Smooth muscle cell (in vitro differentiated cells): ENCODE data around the gene DCK. TPM values are rescaled to one million over a fixed set of nuclear protein-coding genes. Genes with fewer than 3 reads are reported as not detected.

ENCODE experiments used
- DNase-seq: peaks from one replicate; lab custom pipeline; 2025; ENCODE audit not compliant: unreplicated experiment; lab: John Stamatoyannopoulos, UW
- H2AFZ ChIP-seq: fragments of 200-600 bp; sonication (generic); 2 replicates; pipeline ENCODE4 v1.6.0; 2016; ENCODE audit warnings: antibody characterized with exemption, low read depth, mild to moderate bottlenecking
- H3F3A ChIP-seq: fragments of 200-600 bp; sonication (generic); 2 replicates; pipeline ENCODE4 v1.6.0; 2017; ENCODE audit warnings: antibody characterized with exemption, low read depth
- H3K27ac ChIP-seq: fragments of 200-600 bp; sonication (generic); 2 replicates; pipeline ENCODE4 v1.5.1; 2016; ENCODE audit warnings: low read depth, mild to moderate bottlenecking
- H3K27me3 ChIP-seq: fragments of 200-600 bp; sonication (generic); 2 replicates; pipeline ENCODE4 v1.6.1; 2016; ENCODE audit warnings: low read depth, mild to moderate bottlenecking
- H3K36me3 ChIP-seq: fragments of 200-600 bp; sonication (generic); 2 replicates; pipeline ENCODE4 v1.5.1; 2016; ENCODE audit warnings: low read depth
- H3K4me1 ChIP-seq: fragments of 200-600 bp; sonication (generic); 2 replicates; pipeline ENCODE4 v1.5.1; 2016; ENCODE audit warnings: low read depth
- H3K4me2 ChIP-seq: fragments of 200-600 bp; sonication (generic); 2 replicates; pipeline ENCODE4 v1.6.0; 2016; ENCODE audit warnings: mild to moderate bottlenecking
- H3K4me3 ChIP-seq: fragments of 200-600 bp; sonication (generic); 2 replicates; pipeline ENCODE4 v1.5.1; 2016; ENCODE audit warnings: mild to moderate bottlenecking
- H3K79me2 ChIP-seq: fragments of 200-600 bp; sonication (generic); 2 replicates; pipeline ENCODE4 v1.6.0; 2016; ENCODE audit warnings: low read depth, mild to moderate bottlenecking
- H3K9ac ChIP-seq: fragments of 200-600 bp; sonication (generic); 2 replicates; pipeline ENCODE4 v1.6.0; 2016; ENCODE audit warnings: low read depth
- H3K9me3 ChIP-seq: fragments of 200-600 bp; sonication (generic); replicated peaks from 2 replicates; pipeline ENCODE4 v1.5.1; 2016; ENCODE audit warnings: low read depth
- H4K20me1 ChIP-seq: fragments of 200-600 bp; sonication (generic); 2 replicates; pipeline ENCODE4 v1.6.0; 2016; ENCODE audit warnings: low read depth
- WGBS: methylation state at CpG from one replicate; pipeline ENCODE4 v1.1.7; 2016; ENCODE audit warnings: low lambda C conversion rate; 5-methylcytosine and 5-hydroxymethylcytosine counted together
- polyA plus RNA-seq: library from polyadenylated mRNA; unstranded; fragments of >200 nt; fragmentation: Nextera tagmentation; extraction: Ambion mirVana; gene quantifications from 2 replicates; pipeline ENCODE4 v1.2.1, GENCODE V29; 2016
- total RNA-seq: library from RNA; depleted of rRNA; stranded (reverse); fragments of >200 nt; gene quantifications from 2 replicates; pipeline ENCODE4 v1.2.3, GENCODE V29; 2014
- TF ChIP-seq, protein P1 (sequence below): fragments of 200-600 bp; sonication (generic); IDR thresholded peaks from 2 replicates; pipeline ENCODE4 v1.5.1; 2017; ENCODE audit warnings: borderline replicate concordance, mild to moderate bottlenecking, antibody characterized with exemption; ENCODE audit not compliant: insufficient read depth, poor library complexity, severe bottlenecking

The DCK gene
- 28.7 and 28.9 TPM in 2 replicates for total RNA-seq
- 13.6 and 18.8 TPM in 2 replicates for polyA plus RNA-seq

DNA sequence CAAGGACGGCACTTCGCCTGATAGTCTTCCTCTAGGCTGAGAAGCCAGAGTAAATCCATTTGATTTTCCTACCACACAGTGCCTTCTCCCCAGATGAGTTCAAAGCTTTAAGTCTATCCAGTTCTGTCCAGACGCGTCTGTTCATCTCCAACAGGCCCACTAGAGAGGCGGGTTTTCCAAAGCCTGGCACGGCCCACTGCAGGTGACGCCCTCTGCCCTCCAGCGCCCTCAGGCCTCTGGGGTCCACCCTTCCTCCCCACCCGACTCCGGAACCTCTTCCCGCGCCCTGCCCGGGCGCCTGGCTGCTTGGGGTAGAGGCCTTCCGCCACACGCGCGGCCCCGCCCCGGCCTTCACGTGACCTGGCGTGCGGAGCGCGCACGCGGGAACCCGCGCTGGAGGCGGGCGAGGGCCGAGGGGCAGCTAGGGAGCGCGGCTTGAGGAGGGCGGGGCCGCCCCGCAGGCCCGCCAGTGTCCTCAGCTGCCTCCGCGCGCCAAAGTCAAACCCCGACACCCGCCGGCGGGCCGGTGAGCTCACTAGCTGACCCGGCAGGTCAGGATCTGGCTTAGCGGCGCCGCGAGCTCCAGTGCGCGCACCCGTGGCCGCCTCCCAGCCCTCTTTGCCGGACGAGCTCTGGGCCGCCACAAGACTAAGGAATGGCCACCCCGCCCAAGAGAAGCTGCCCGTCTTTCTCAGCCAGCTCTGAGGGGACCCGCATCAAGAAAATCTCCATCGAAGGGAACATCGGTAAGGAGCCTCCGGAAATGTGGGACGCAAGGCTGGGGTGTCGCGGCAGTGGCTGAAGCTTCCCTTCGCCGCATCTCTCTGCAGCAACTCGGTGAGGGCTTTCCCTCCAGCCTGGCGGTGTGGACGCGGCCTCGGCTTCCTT lies at the start of gene DCK:
Gene DCK, plus strand, starts transcription at position 469 of the 888 bp plus-strand sequence. Its CDS starts 187 bp downstream, at position 656.
- peaks cover 13% of the 10 kb centered on the region for H3K4me1 ChIP-seq
- TF ChIP-seq, protein P1, sequence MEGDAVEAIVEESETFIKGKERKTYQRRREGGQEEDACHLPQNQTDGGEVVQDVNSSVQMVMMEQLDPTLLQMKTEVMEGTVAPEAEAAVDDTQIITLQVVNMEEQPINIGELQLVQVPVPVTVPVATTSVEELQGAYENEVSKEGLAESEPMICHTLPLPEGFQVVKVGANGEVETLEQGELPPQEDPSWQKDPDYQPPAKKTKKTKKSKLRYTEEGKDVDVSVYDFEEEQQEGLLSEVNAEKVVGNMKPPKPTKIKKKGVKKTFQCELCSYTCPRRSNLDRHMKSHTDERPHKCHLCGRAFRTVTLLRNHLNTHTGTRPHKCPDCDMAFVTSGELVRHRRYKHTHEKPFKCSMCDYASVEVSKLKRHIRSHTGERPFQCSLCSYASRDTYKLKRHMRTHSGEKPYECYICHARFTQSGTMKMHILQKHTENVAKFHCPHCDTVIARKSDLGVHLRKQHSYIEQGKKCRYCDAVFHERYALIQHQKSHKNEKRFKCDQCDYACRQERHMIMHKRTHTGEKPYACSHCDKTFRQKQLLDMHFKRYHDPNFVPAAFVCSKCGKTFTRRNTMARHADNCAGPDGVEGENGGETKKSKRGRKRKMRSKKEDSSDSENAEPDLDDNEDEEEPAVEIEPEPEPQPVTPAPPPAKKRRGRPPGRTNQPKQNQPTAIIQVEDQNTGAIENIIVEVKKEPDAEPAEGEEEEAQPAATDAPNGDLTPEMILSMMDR, result no peak
- peak; percentile 59 for DNase-seq

DNA sequence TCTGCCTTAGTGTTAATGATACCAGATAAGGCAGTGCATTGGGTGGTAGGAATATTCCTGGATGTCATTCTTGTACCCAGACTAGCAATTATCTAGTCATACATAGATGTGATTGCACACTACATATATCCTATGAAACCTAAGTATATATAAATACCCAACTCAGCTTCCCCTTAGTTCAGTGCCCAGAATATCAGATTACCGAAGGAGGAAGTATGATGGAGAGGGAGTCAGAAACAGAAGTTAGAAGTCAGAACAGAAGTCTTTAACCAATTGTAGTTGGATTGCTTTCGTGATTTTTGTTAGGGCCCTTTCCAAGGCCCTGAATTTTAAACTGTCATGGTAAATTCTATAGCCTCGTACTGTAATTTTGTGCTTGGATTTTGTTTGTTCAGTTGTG lies 48.4 kb upstream of the DCK start:
- H3K4me1 ChIP-seq, result peaks cover 9% of the 10 kb centered on the region
- no peak overlapping the region for H3K9ac ChIP-seq
- no peaks in the 10 kb centered on the region for H3K36me3 ChIP-seq
- no peak overlapping the region for H2AFZ ChIP-seq
- H3K4me3 ChIP-seq, result no peak overlapping the region
- H3K9me3 ChIP-seq, result no peaks in the 10 kb centered on the region
- peaks cover 85% of the 10 kb centered on the region for H3K79me2 ChIP-seq
- TF ChIP-seq, protein P1, result no peak
- DNase-seq, result no peak
- 64% methylated on average over 3 of the region's 3 CpGs for WGBS
- H3K4me2 ChIP-seq, result no peak overlapping the region
- peaks cover 77% of the 10 kb centered on the region for H4K20me1 ChIP-seq
- no peaks in the 10 kb centered on the region for H3K27me3 ChIP-seq
- peaks cover 3% of the 10 kb centered on the region for H3F3A ChIP-seq
- H3K27ac ChIP-seq, result peak overlapping the region; percentile 10

More for the DNA sequence above, at the start of gene DCK:
- H3K79me2 ChIP-seq, result peaks cover 33% of the 10 kb centered on the region
- H3K4me2 ChIP-seq, result peak within 1 kb of the TSS; percentile 83
- no peaks in the 10 kb centered on the region for H3K36me3 ChIP-seq
- under 1% methylated on average over 60 of the region's 74 CpGs for WGBS
- H3K27ac ChIP-seq, result peak within 1 kb of the TSS; percentile 56
- H4K20me1 ChIP-seq, result no peaks in the 10 kb centered on the region
- peak within 1 kb of the TSS; percentile 81 for H3K4me3 ChIP-seq
- H2AFZ ChIP-seq, result peak within 1 kb of the TSS; percentile 77
- H3K9ac ChIP-seq, result peak within 1 kb of the TSS; percentile 75
- no peaks in the 10 kb centered on the region for H3K27me3 ChIP-seq
- H3K9me3 ChIP-seq, result no peaks in the 10 kb centered on the region
- H3F3A ChIP-seq, result peaks cover 10% of the 10 kb centered on the region

DNA sequence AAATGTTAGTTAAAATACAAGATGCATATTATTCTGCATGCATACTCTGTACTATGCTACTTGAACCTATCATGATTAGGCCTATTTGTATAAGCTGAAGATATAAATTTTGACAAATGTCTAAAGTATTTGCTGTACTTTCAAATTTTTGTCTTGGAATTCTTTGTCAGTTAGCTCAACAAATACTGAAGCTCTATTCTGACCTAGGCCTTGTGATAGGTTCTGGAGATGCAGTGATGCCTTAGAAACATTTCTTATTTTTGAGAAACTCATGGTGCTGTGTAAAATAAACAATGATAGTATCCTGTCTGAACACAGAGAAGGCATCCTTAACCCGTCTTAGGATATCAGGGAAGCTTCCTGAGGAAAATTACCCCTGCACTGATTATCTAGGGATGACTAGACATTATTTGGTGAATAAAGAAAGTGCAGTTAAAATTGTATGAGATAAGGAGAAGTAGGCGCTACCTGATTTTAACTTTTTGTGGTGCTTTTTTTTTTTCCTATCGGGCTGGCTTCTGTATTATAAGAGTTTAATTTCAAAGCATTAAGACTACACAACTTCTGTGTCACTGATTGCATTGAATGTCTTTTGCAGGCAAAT lies 47.9 kb upstream of the DCK start:
- no peak overlapping the region for H3K4me2 ChIP-seq
- H3K4me3 ChIP-seq, result no peak overlapping the region
- H3K79me2 ChIP-seq, result peaks cover 82% of the 10 kb centered on the region
- H3K4me1 ChIP-seq, result peaks cover 9% of the 10 kb centered on the region
- TF ChIP-seq, protein P1, result no peak
- H3K27ac ChIP-seq, result peak overlapping the region; percentile 10
- DNase-seq, result no peak
- no peaks in the 10 kb centered on the region for H3K36me3 ChIP-seq
- no peaks in the 10 kb centered on the region for H3K9me3 ChIP-seq
- 78% methylated on average over 3 of the region's 3 CpGs for WGBS
- no peak overlapping the region for H2AFZ ChIP-seq
- peaks cover 79% of the 10 kb centered on the region for H4K20me1 ChIP-seq
- no peak overlapping the region for H3K9ac ChIP-seq
- H3K27me3 ChIP-seq, result no peaks in the 10 kb centered on the region
- peaks cover 3% of the 10 kb centered on the region for H3F3A ChIP-seq
